HG02571 (cell line): ENCODE results near the gene DOHH.

ENCODE experiments used
- ATAC-seq: cut with Tn5 transposase; IDR thresholded peaks from one replicate; pipeline ENCODE4 v1.9.1; 2021; ENCODE audit warnings: mild to moderate bottlenecking, moderate library complexity; ENCODE audit not compliant: unreplicated experiment

Gene DOHH

DNA sequence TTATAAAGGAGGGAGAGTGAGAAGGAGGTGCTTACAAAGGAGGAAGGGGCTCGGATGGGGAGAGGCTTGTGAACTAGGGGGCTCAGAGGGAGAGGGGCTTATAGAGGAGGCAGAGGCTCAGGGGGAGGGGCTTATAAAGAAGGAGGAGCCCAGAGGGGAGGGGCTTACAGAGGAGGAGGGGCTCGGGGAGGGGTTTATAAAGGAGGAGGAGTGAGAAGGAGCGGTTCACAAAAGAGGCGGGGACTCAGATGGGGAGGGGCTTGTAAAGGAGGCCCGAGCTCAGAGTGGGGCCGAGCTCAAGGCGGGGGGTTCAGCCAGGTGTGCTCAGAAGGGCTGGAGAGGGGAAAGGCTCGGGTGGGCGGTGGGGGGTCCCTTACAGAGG is 20.6 kb downstream of the DOHH start:
- ATAC-seq: no peak

DNA sequence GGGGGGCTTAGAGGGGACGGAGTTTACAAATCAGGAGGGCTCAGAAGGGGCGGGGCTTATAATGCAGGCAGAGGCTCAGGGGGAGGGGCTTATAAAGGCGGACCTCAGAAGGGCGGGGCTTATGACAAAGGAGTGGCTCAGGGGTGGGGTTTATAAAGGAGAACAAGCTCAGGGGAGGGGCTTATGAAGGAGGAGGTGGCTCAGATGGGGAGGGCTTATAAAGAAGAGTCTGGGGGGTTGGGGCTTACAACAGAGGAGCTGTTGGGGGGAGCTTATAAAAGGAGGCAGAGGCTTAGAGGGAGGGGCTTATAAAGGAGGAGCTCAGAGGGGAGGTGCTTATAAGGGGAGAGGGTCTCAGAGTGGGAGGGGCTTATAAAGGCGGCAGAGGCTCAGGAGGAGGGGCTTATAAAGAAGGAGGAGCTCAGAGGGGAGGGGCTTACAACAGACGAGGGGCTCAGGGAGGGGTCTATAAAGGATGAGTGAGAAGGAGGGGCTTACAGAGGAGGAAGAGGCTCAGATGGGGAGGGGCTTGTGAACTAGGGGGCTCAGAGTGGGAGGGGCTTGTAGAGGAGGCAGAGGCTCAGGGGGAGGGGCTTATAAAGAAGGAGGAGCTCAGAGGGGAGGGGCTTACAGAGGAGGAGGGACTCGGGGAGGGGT is 21.2 kb downstream of the DOHH start:
- no peak for ATAC-seq

DNA sequence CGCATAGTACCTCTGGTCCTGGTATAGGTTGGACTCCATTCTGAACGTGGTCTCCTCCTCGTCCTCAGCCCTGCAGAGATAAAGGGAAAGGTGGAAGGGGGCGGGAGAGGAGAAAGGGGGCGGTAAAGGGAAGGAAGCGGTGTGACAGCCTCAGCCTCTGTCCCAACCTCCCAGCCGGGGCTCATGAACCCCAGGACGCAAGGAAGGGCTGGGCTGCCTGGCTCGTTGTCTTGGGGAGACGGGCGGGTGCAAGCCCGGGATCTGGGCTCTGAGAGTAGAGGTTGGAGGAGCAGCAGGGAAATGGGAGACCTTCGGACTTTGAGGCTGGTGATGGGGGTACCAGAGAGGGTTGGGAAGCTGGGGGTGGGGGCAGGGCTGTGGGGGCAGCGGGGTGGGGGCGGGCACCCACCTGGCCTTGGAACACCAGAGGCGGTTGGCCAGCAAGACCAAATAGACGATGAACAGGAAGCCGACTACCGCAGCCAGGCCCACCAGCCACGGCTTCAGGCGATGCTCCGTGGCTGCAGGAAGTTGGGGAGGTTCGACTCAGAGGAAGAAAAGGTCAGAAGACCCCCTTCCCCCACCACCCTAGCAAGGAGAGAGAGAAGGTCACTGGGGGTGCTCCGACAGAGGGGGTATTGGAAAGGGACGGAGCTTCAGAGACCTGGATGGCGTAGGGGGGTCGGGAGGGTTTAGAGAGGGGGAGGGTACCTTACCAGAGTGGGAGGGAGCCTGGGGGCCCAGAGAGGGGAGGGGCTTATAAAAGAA is 21.9 kb downstream of the DOHH start:
- no peak for ATAC-seq

DNA sequence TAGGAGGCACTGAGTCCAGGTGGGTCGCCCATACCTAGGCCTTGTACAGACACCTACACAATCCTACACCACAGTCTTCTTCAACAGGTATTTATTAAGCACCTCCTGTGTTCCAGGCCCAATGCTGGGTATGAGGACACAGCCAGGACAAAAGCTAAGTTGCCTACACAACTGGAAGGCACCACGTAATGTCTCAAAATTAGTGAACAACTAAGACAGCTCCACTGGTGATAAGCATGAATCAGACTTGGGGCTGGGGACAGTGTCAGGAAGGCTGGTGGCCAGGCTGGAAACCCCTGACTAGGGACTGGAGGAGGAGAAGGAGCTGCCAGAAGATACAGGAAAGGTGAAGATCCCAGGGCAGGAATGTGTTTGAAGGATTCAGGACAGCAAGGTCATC is 22.5 kb downstream of the DOHH start:
- no peak for ATAC-seq

DNA sequence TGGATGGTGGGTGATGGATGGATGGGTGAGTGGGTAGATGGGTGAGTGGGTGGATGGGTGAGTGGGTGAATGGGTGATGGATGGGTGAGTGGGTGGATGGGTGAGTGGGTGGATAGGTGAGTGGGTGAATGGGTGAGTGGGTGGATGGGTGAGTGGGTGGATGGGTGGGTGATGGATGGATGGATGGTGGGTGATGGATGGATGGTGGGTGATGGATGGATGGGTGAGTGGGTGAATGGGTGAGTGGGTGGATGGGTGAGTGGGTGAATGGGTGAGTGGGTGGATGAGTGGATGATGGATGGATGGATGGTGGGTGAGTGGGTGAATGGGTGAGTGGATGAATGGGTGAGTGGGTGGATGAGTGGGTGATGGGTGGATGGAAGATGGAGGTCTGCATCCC is 23.0 kb downstream of the DOHH start:
- no peak for ATAC-seq

DNA sequence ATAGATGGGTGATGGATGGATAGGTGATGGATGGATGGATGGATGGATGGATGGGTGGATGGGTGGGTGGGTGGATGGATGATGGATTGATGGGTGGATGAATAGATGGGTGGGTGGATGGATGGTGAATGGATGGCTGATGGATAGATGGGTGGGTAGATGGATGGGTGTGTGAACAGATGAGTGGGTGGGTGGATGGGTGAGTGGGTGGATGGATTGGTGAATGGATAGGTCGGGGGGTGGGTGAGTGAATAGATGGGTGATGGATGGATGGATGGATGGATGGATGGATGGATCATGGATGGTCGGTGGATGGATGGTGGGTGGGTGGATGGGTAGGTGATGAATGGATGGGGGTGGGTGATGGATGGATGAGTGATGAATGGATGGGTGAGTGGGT is 23.6 kb downstream of the DOHH start:
- no peak for ATAC-seq

DNA sequence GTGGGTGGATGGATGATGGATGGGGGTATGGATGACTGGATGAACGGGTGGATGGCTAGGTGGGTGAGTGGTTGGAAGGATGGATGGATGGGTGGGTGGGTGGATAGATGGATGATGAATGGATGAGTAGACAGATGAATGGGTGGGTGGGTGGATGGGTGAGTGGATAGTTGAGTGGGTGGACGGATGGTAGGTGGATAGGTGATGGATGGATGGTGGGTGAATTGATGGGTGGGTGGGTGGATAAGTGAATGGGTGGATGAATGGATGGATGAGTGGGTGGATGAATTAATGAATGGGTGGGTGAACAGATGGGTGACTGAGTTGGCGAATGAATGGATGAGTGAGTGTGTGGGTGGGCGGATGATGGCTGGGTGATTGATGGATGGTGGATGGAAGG is 25.0 kb downstream of the DOHH start:
- no peak for ATAC-seq

DNA sequence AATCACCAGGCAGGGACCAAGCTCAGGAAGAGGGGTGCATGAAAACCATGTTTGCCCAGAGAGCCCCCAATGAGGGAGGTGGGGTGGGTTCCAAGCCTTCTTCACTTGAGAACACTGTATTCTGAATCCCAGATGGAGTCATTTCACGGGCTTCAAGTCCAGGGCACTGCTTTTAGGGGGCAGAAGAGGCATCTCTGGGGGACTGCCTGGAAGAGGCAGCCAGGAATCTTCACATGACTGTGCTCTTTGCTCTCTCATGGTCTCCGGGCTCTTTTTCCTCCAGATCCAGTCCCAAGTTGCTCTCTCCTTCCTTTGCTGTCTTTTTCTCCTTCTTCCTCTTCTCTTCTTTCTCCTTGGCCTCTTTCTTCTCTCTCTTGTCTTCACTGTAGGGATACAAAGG is 25.9 kb downstream of the DOHH start:
- no peak for ATAC-seq

DNA sequence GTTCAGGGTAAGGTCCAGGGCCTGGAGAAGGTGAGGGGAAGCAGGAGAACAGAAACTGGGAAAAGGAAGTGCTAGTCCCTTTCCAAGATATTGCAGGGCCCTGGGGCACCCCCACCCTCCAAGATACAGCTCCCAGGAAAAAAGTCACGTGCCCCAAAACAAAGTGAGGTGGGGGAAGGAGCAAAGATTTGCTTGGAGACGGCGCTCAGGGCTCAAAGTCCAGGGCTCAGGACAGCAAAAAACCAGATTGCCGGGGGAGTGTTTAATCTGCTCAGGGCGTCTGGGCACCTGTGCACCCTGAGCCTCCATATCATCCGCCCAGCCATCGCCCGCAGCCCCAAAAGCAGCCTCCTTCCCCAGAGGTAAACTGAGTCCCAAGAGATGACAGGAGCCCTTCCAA is 26.5 kb downstream of the DOHH start:
- ATAC-seq: no peak

DNA sequence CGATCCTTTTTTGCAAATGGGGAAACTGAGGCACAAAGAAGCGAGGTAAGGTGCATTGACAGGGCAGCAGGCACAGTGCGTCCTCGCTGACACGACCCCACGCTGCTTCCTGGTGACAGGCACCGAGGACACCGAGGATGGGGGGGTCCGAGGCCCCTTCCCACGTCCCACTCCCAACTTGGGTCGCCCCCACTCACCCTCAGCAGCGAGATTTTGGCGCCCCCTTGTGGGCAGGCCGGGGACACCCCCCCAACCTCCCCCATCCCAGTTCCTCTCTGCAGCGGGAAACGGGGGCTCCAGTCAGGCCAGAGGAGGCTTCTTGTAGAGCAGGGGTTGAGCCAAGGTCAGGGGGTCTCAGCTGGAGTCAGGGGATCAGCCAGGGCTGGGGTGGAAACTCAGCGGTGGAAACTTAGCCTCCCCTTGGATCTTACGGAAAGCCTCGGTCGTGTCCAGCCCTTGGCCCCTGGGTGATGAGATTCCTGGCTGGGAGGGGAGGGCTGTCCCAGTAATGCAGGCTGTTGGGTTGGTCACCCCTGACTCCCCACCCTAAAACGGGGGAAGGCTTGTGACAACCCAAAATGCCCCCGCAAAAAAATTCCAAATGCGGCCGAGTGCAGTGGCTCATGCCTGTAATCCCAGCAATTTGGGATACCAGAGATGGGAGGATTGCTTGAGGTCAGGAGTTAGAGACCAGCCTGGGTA is 28.4 kb downstream of the DOHH start:
- no peak for ATAC-seq

DNA sequence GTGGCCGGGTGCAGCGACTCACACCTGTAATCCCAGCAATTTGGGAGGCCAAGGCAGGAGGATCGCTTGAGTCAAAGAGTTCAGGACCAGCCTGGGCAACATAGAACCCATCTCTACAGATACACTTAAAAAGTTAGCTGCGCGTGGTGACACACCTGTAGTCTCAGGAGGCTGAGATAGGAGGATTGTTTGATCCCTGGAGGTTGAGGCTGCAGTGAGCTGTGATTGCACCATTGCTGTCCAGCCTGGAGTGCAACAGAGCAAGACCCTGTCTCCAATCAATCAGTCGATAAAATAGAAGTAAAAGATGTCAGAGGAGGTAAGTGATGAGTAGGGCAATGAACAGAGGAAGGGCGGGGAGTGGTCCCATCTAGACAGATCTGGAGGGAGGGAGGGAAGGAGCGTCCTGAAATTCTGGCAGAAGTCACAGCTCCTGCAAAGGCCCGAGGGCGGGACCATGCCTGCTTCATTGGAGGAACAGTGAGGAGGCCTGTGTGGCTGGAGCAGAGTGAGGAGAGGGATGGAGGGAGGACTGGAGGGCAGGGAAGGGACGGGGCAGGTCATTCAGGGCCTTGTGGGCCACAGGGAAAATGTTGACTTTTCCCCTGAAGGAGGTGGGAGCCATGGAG is 29.9 kb downstream of the DOHH start:
- ATAC-seq: no peak

DNA sequence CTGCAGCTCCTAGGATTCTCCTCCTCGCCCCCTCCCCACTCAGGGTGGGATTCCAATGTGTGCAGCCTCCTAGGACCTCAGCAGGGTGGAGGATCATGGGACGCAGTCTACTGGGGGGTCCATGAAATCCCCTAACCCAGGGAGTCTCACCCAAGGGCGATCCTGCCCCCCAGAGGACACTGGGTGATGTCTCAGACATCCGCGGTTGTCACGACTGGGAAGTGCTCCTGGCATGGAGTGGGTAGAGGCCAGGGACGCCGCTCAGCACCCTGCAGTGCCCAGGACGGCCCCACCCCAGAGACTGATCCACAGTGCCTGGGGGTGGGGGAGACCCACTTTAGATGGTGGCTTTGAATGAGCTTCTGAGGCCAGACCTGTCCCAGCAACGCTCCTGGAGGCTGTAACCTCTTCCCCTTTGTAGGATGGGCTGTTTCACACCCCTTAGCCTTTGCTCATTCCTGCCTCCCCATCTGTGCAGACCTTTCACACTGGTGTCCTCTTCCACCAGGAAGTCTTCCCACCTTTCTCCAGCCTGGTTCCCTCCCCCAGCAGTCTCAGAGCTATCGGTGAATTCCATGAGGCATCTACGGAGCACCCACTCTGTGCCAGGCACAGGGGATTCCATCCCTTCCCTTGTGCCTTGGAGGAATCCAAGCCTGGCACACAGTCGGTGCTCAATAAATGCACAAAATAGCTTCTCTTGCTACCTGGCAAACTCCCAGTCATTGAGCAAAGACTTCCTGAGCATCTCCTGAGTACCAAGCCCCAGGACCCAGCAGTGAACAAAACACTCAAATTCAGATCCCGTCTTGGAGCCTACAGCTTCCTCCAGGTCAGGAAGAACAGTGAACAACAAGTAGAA is 30.6 kb downstream of the DOHH start:
- no peak for ATAC-seq

DNA sequence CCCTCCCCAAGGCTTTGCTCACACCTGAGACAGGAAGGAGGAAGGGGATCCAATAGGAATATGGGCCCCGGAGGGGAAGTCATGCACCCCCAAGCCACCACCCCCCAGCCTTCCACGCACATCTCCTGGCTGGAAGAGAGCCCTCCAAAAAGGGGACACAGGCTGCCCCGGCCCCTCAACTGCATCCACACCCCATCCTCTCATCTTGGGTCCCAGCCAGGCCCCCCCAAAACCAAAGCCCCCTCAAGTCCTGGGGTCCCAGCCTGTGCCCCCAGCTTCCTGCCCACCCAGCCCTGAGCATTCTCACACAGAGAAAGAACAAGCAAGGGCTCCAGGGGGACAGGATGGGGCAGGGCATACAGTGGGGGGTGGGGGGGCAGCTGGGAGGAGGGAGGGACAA is 32.3 kb downstream of the DOHH start:
- no peak for ATAC-seq

DNA sequence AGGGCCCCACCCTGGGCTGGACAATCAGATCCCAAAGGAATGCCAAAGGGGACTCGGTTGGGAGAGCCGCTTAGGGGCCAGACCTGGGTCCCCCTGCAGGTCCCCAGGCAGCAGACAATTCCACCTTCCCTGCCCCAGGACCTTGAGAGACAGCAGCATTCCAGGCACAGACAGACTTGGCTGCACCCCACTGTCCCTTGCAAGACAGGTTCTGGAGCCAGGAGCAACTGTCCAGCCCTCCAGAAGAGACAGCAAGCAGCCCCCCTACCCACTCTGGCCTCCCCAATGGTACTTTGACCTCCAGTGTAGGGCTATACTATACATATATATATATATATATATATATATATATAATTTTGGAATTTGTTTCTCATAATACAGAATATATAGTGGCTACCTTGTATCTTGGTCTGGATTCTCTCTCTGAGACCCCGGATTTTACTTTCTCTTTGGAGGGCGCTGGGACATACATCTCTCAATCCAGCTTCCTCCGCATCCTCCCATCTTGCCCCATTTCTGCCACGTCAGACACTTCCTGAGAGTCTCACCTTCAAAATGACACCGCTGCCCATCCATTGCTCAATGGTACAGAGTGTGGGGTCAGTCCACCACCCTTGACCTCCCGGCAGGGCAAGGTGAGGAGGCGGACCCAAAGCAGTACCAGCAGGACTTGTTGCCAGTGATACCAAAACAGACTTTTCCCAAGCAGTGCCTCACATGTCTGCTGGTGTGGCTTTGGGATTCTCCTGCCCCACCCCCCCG is 32.9 kb downstream of the DOHH start:
- no peak for ATAC-seq

DNA sequence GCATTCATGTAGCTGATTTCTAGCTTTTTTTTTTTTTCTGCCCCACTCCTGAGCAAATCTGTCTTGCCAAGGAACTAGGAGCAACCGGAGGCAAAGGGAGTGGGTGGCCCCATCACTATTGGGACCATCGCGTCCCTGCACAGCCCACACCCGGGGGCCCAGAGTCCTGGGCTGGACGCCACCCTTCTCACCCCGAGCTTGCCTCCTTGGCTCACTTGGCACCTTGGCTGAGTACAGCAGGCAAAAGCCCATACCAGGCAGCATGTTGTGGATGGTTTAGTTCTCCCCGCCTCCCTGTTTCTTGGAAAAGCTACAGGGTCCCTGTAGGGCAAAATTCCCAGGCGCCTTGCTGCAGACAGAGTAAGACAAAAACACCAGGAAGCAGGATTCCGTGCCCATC is 33.8 kb downstream of the DOHH start:
- no peak for ATAC-seq

DNA sequence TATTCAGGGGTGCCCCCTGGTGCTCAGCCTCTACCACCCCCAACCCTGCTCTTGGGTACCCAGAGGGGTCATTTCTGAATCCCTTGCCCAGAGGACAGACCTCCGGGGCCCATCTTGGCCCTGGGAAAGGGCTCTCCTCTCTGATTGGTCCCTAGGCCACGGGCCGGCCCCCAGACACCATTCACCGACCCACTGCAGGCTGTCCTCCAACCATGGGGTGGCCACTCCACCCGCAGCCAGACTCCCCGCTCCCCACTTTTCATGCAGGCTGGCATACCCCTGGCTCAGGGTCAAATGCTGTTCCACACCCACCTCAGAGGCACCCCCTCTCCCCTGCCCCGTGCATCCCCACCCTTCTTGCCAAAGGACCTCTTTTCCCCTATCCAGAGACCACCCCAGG is 34.9 kb downstream of the DOHH start:
- no peak for ATAC-seq

DNA sequence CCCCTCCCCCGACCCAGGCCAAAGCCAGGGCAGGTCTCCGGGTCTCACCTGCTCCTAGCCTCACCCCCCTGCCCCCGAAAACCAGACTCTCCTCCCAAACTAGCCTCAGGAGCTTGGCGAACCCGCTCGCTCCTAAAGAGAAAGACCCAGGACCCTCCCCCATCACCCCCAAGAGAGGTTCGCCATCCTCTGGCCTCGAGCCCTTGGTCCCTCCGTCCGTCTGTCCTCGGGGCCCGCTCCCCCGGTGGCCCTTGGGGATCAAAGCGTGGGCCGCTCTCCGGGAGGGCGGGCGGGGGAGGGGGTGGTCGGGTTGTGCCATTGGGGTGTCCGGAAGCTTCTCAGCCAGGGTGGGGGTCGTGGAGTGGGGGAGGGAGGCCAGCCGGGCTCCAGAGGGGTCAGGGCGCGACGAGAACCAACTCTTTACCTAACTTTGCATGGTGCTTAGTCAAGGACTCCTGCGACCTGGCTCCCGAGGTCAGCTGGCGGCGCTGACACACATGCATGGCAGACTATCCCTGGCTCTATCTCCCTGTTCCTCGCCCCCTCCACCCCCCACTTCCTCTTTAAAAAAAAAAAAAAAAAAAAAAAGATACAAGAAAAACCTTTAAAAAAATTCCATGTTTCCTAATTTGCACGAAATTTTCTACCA is 35.8 kb downstream of the DOHH start:
- no peak for ATAC-seq

DNA sequence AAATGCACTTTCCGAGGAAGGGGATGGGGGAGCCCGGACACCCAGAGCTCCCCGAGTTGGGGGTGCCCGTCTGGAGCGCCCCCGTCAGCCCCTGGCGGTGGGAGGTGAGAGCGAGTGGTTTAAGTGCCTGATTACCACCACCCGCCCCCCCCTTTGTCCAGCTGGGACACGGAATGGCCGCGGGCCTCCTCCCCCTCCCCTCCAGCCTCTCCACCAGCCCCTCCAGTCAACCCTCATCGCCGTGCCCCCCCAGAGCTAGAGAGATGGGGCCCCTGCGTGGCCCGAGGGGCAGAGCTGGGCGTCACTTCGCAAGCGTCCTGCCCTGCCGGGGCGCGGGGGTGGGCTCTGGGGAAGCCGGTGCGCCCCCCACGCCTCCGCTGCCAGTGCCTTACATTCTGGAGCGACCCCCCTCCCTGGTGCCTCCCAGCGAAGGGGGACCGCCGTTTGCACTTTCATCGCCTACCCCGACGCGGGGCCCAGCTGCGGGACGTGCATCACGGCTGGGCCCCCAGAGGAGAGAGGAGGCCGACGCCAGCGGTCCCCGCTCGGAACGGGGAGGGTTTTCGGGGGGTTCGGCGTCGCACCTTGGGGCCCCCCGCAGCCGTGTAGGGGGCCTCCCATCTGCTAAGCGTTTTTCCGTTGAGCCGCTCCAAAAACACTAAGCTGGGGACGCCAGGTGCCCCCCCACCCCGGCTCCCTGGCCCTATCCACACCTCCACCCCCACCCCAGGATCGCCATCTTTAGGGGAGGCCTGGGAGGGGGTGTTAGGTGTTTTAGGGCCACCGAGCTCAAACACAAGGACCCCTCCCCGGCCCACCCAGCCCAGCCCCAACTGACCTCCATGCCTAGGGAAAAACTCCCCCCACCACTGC is 36.5 kb downstream of the DOHH start:
- no peak for ATAC-seq
